ENCODE measurements around the gene BRD3OS.

- TF ChIP-seq CTCF (IDR thresholded peaks at IDR 0.05) (no peak), POLR2A (IDR thresholded peaks at IDR 0.05) (no peak)
These were observed 33.1 kb upstream of the BRD3OS start, which contains the start of gene VAV2 for GRCh38 chr9:133991964-133992779.
